ENCODE data around the gene KIF18B. TPM values are rescaled to one million over a fixed set of nuclear protein-coding genes. Genes with fewer than 3 reads are reported as not detected.
"Not testable (repeated sequence)": the region's sequence is repeated elsewhere in the genome, so short reads cannot be mapped to it uniquely, and the experiment has no call there.

The KIF18B gene
- total RNA-seq, 2 experiments from 2014 or later, result 34.1 to 35.7 TPM

- CTCF ChIA-PET, result no interaction called here
Measured at GRCh38 chr17:44948315-44948795, 782 bp upstream of the KIF18B start.

GRCh38 chr17:44945652-44946051 is 1.9 kb downstream of the KIF18B start:
- POLR2A ChIA-PET, result interaction anchor here (0.6 kb wide), 1 partner anchor 23 kb away, joined by 4 read pairs; no protein-coding TSS in a partner anchor
- CTCF ChIA-PET, result not testable (repeated sequence)

More at GRCh38 chr17:44948315-44948795, 782 bp upstream of the KIF18B start:
- POLR2A ChIA-PET, result no interaction called here

GRCh38 chr17:44942456-44942855 is 5.1 kb downstream of the KIF18B start:
- CTCF ChIA-PET, result interaction anchor here (1.1 to 1.2 kb wide), 2 partner anchors 26 to 193 kb away, joined by 3 read pairs; partner anchors contain the start of genes ACBD4 and C1QL1
- POLR2A ChIA-PET, result no interaction called here

- CTCF ChIA-PET, result interaction anchor here (1.1 to 1.2 kb wide), 2 partner anchors 26 to 193 kb away, joined by 3 read pairs; partner anchors contain the start of genes ACBD4 and C1QL1
- POLR2A ChIA-PET, result interaction anchor here (0.5 kb wide), 1 partner anchor 122 kb away, joined by 5 read pairs; no protein-coding TSS in a partner anchor
Measured at GRCh38 chr17:44941712-44942331, 5.8 kb downstream of the KIF18B start.

GRCh38 chr17:44940768-44941167 is 6.8 kb downstream of the KIF18B start:
- POLR2A ChIA-PET, result no interaction called here
- CTCF ChIA-PET, result no interaction called here

GRCh38 chr17:44940317-44940716 is 7.3 kb downstream of the KIF18B start:
- CTCF ChIA-PET, result no interaction called here
- POLR2A ChIA-PET, result no interaction called here

GRCh38 chr17:44935116-44935515 is 12.5 kb downstream of the KIF18B start:
- ChIA-PET CTCF (no interaction called here), POLR2A (no interaction called here)

- ChIA-PET POLR2A (no interaction called here), CTCF (no interaction called here)
Measured at GRCh38 chr17:44934745-44935105, 12.8 kb downstream of the KIF18B start.

- CTCF ChIA-PET, result no interaction called here
- POLR2A ChIA-PET, result no interaction called here
Measured at GRCh38 chr17:44933824-44934744, 13.5 kb downstream of the KIF18B start.

GRCh38 chr17:44932787-44933097 is 14.8 kb downstream of the KIF18B start:
- ChIA-PET CTCF (no interaction called here), POLR2A (no interaction called here)

- CTCF ChIA-PET, result interaction anchor here (0.9 kb wide), 1 partner anchor 90 kb away, joined by 3 read pairs; no protein-coding TSS in a partner anchor
Measured at GRCh38 chr17:44932096-44932786, 15.3 kb downstream of the KIF18B start.

GRCh38 chr17:44931376-44931775 is 16.2 kb downstream of the KIF18B start:
- CTCF ChIA-PET, result interaction anchor here (0.9 to 1.0 kb wide), 2 partner anchors 8 to 91 kb away, joined by 3 read pairs; no protein-coding TSS in a partner anchor
- POLR2A ChIA-PET, result no interaction called here

More at GRCh38 chr17:44932096-44932786, 15.3 kb downstream of the KIF18B start:
- POLR2A ChIA-PET, result no interaction called here

GRCh38 chr17:44930667-44931066 is 16.9 kb downstream of the KIF18B start:
- POLR2A ChIA-PET, result no interaction called here
- CTCF ChIA-PET, result interaction anchor here (0.9 to 1.1 kb wide), 3 partner anchors 8 to 92 kb away, joined by 3 read pairs; no protein-coding TSS in a partner anchor

GRCh38 chr17:44928950-44929720 is 18.4 kb downstream of the KIF18B start:
- CTCF ChIA-PET, result interaction anchor here (0.7 kb wide), 1 partner anchor 16 kb away, joined by 3 read pairs; no protein-coding TSS in a partner anchor
- POLR2A ChIA-PET, result no interaction called here

GRCh38 chr17:44928136-44928535 is 19.4 kb downstream of the KIF18B start:
- ChIA-PET CTCF (no interaction called here), POLR2A (no interaction called here)

GRCh38 chr17:44927696-44928095 is 19.9 kb downstream of the KIF18B start:
- CTCF ChIA-PET, result interaction anchor here (0.7 kb wide), 1 partner anchor 11 kb away, joined by 4 read pairs; no protein-coding TSS in a partner anchor
- POLR2A ChIA-PET, result no interaction called here

GRCh38 chr17:44926821-44927525 is 20.6 kb downstream of the KIF18B start:
- ChIA-PET POLR2A (no interaction called here), CTCF (interaction anchor here (0.7 kb wide), 1 partner anchor 10 kb away, joined by 4 read pairs; no protein-coding TSS in a partner anchor)

Measured in activated CD8-positive, alpha-beta memory T cell treated with anti-CD3 and anti-CD28 coated beads for 36 hours (primary cell).